ENCODE results near the gene ACHE.

DNA sequence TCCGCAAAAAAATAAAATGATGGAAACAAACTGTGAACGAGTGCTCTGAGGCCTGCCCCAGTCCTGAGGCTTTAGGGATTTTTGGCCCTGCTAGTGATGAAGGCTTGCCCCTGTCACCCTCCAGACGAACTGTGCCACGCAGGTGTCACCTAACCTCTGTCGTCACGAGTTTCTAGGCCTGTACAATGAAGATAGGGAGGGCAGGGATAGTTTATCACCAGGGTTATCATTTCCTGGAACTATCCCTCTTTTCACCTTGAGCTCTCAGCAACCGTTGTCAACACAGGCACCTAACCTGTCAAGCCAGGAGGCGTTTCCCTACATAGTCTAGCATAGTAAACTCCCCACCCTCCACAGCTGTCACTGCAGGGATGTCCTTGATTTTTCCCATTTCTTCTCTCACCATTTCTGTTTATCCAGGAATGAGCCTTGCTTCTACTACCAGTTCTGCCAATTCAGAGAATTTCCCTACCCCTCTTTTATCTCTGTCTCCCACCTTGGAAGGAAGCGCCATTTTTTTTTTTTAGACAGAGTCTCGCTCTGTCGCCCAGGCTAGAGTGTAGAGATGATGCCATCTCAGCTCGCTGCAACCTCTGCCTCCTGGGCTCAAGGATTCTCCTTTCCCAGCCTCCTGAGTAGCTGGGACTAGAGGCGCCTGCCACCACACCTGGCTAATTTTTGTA, 2.2 kb upstream of the ACHE start:
- TF ChIP-seq, protein P1, sequence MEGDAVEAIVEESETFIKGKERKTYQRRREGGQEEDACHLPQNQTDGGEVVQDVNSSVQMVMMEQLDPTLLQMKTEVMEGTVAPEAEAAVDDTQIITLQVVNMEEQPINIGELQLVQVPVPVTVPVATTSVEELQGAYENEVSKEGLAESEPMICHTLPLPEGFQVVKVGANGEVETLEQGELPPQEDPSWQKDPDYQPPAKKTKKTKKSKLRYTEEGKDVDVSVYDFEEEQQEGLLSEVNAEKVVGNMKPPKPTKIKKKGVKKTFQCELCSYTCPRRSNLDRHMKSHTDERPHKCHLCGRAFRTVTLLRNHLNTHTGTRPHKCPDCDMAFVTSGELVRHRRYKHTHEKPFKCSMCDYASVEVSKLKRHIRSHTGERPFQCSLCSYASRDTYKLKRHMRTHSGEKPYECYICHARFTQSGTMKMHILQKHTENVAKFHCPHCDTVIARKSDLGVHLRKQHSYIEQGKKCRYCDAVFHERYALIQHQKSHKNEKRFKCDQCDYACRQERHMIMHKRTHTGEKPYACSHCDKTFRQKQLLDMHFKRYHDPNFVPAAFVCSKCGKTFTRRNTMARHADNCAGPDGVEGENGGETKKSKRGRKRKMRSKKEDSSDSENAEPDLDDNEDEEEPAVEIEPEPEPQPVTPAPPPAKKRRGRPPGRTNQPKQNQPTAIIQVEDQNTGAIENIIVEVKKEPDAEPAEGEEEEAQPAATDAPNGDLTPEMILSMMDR (IDR thresholded peaks at IDR 0.05): no peak
- no peak for TF ChIP-seq POLR2A (IDR thresholded peaks at IDR 0.05)

Data from testis (tissue), 2 donors.